Measurements from ENCODE around the gene OR52J3.
"Not testable (repeated sequence)": the region's sequence is repeated elsewhere in the genome, so short reads cannot be mapped to it uniquely, and the experiment has no call there.

Gene OR52J3

DNA sequence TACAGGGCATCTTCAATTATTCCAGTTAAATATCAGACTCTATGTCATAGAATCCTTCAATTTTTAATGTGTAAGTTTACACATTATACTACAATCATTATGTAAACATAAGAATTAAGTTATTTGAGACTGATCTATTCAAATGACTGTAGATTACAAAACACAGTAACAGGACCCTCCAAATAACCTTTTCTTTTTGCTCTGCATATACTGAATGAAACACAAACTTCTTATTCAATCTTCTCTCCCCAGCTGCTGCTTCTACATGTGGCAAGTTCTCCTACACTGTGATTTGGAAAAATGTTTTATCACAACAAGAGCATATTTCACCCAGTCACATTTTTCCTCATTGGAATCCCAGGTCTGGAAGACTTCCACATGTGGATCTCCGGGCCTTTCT, at the start of gene OR52J3:
Gene OR52J3, plus strand, starts transcription at position 301 of the 400 bp plus-strand sequence. Its CDS starts 0 bp downstream, at position 301.
- DNase-seq: no peak

DNA sequence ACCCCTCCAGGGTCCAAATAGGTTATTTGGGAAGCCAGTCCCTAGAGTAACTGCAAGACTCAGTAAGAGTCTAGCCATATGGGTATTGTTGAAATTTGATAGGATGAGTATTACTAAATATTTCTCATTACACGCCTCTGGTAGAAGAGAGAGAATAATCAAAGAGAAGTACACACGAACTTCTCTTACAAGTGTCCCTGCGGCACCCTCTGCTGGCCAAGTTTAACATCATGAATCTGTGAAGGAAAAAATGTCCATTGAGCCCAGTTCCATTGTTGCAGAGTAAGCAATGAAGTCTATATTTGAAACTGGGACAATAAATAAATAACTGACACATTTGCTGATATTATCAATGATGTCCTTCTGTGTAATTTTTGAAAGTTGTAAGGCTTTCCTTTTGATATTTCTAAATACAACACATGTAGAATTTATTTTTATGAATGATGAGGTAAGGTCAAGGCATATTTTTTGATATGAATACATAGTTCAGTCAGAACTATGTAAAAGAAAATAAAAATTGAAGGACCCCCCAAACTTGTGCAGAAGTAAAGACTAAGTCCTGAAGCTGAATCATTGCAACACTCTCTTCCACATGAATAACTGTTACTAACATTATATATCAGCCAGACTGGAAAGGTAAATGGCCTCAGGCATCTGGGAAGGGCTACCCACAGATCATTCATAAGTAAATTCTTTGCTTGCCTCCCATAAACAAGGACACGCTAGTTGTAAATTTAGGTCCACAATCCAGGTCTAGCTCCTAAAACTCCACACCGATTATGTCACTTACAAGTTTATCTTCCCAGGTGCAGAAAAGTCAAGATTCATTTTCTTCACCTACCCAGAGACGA, 41.7 kb upstream of the OR52J3 start:
- DNase-seq: no peak

DNA sequence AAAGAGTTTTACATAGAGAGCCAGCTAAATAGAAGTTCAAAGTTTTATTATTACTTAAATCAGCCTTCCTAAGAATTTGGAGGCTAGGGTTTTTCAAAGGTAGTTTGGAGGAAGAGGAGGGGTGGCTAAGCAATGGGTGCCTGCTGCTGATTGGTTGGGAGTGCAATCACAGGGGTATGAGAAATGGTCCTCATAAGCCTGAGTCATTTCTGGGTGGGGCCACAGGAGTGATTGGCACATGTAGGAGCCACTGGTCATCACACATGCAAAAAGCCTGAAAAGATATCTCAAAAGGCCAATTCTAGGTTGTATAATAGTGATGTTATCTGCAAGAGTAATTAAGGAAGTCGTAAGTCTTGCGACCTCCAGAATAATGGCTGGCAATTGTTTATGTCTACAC, 38.8 kb upstream of the OR52J3 start:
- no peak for DNase-seq

DNA sequence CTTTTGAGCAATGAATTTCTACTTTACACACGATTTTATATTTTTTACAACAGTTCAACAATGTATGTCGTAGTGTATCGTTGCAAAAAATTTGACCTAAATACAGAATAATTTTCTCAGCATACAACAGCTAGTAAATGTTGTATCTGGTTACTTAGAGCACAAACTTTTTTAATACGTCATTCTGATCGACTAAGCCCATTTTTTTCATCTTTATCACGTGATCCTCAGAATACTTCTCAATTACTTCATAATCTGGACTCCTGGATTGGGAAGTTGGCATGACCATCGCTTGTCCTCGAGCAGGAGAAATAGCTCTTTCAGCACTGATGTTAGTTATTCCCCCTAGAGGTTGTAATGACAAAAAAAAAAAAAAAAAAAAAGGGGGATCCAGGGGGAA, 35.1 kb upstream of the OR52J3 start:
- no peak for DNase-seq

DNA sequence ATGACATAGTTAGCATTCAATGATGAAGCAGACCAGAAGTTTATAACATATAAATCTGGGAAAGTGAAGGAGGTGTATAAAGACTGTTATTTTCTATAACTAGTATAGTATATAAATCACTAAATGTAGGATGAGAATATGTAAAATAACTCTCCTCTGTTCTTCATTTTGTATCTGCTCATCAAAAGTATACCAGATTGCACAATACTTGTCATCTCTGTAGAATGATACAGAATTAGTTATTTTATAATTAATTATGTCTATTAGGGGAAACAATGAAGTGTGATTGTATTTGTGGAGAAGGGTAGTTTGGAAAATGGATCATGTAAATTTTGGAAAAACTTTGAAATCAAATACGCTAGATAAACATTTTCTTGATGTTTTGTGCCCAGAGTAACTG, 33.3 kb upstream of the OR52J3 start:
- no peak for DNase-seq

DNA sequence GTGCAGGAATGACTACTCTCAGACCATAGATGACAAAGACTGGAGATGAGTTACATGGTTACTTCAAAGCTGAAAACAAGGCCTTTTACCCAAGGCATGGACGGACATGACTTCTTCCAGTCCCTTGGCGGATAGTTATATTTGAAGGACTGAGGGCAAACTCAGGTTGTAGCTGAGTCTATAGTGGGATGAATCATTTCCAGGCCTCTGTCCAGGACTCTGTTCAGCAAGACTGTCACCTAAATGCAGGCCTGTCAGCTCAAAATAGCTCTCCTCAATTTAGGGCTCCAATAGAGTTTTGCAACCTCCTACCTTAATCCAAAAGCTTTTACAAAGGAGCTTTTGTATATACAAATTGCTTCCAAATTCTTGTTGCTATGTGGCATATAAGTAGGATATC, 24.3 kb upstream of the OR52J3 start:
- no peak for DNase-seq

DNA sequence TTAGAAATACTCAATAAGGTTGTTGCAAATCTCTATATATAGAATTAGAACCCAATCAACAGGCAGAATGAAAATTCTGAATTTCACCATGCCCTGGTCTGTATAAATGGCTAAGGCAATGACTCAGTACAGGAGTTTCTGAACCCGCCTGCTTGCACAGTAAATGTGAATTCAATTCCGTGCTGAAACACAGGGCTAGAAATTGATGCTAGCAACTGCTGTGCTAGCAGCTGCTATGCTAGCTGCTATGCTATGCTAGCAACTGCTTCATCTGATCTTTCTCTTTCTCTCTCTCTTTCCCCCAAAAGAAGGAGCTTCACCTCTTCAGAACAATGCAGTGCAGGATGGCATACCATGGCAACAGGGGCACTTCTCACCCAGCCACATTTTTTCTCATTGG, 9.7 kb upstream of the OR52J3 start:
- DNase-seq: no peak

DNA sequence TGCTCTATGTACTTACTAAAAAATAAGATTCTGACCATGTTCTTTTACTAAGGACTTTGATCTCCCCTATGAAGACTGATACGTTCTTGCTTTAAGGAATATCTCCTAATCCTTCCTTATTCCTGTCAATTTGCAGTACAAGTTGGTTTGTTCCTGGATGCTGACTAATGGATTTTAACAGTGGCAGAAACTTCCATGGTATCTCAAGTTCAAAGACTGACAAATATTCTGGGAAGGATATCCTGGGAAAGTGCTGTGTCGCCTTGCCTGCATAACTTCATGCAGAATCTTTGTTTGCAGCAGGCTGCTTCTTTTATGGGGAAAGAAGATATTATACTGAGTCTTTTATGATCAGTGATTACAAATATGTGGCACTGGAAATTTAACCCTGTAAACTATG, 8.4 kb upstream of the OR52J3 start:
- DNase-seq: no peak

DNA sequence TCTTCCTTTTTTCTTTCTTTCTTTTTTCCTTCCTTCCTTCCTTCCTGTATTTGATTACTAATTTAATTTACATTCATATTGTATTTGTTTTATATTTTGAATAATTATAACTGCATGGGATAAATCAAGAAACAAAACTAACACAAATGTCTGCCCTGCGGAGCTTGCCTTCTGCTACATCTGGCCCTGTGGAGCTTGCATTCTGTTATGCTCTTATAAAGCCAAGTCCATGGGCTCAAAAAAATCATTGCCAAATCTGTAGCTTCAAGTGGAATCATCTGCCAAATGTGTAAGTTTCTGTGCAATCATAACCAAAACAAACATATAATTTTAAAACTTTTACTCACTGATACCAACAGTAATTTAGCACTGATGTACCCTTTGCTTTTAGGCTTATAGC, 8.0 kb upstream of the OR52J3 start:
- no peak for DNase-seq

DNA sequence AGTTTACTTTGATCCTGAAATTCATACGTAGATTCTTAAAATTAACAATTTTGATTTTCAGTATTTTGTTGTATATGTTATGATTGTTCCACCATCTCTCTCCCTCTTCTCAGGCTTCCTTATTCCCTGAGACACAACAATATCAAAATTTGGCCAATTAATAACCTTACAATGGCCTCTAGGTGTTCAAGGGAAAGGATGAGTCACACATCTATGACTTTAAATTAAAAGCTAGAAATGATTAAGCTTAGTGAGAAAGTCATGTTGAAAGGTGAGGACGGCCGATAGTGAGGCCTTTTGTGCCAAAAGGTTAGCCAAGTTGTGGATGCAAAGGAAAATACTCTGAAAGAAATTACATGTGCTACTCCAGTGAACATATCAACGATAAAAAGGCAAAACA, 5.5 kb upstream of the OR52J3 start:
- DNase-seq: no peak

DNA sequence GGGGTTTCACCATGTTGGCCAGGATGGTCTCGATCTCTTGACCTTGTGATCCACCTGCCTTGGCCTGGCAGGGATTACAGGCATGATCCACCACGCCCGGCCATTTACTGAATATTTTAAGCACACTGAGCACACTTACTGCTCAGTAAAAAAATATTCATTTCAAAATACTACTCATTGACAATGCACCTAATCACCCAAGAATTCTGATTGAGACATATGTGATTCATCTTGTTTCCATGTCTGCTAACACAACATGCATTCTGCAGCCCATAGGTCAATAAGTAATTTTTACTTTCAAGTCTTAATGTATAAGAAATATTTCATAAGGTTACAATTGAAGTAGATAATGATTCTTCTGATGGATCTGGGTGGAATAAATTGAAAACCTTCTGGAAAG, 4.2 kb upstream of the OR52J3 start:
- no peak for DNase-seq

DNA sequence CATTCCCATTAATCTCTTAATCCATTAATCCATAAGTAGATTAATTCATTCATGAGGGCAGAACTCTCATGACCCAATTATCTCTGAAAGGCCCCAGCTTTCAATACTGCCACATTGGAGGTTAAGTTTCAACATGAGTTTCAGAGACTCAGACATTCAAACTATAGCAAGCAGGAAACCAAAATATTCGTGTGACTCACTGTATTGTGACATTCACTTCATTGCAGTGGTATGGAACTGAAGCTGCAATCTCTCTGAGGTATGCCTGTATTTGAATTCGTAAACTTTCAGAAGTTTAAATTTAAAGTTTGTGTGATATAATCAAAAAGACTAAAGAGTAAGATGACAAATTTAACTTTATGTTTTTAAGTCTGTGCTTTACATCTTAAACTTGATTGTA, 2.9 kb upstream of the OR52J3 start:
- no peak for DNase-seq

DNA sequence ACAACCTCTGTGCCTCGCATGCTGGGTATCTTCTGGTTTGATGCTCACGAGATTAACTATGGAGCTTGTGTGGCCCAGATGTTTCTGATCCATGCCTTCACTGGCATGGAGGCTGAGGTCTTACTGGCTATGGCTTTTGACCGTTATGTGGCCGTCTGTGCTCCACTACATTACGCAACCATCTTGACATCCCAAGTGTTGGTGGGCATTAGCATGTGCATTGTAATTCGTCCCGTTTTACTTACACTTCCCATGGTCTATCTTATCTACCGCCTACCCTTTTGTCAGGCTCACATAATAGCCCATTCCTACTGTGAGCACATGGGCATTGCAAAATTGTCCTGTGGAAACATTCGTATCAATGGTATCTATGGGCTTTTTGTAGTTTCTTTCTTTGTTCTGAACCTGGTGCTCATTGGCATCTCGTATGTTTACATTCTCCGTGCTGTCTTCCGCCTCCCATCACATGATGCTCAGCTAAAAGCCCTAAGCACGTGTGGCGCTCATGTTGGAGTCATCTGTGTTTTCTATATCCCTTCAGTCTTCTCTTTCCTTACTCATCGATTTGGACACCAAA, 516 bp downstream of the OR52J3 start:
- DNase-seq: no peak

DNA sequence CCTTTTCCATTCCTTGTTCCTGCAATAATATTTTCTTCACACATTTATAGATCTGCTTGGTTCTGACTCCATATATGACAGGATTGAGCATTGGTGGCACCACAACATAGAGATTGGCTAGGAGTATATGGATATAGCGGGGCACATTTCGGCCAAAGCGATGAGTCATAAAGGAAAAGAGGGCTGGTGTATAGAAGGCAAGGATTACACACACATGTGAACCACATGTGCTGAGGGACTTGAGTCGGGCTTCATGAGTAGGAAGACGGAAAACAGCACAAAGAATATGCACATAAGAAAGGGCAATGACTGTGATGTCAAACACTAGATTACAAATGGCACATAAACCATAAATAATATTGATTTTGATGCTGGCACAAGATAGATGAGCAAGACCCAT, 12.4 kb downstream of the OR52J3 start:
- not testable (repeated sequence) for DNase-seq

DNA sequence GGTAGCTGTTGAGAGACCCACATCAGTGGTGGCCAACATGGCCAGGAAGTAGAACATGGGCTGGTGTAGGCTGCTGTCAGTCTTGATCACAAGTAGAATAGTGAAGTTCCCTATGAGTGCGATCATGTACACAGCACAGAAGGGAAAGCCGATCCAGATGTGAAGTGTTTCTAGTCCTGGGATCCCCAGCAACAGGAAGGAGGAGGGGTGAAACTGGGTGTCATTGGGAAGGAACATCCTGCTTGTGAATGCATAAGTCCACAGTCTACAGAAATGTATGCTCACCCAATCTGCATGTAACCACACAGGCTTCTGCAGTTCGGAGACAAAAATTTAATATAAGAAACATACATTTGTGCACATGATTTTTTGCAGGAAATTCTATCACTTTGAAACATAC, 13.1 kb downstream of the OR52J3 start, which contains the start of gene OR52E2:
Gene OR52E2, minus strand, starts transcription at position 237 of the 400 bp plus-strand sequence. Its CDS starts 0 bp downstream, at position 237.
- no peak for DNase-seq

DNA sequence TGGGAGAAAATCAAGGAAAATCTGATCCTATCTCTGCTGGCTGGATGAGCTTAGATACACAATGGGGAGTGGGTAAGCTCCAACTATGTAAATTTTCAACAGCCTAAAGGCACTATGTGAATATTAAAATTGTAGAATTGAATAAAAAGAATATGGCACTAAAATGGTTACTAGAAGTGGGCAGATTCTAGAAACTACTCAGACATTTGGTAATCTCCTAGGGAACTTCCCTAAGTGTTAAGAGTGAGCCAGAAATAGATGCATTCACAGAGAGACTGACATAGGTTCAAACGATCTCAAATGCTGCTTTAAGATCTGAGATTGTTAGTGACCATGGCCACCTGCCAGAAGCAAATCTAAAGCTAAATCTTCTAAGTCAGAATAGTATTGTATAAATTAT, 18.7 kb downstream of the OR52J3 start:
- no peak for DNase-seq

DNA sequence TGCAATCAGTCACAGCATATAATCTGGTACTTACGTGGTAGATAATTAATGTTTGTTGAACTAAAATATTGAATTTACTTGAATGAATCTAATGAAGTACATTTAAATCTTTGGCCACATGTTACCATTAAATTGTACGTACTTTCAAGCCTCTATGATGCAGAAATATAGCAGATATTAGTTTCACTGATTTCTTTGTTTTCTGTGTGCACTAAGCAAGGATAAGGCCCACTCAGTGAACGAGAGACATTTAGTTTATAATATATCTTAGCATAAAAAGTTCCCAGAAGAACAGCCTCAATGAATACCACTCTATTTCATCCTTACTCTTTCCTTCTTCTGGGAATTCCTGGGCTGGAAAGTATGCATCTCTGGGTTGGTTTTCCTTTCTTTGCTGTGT, 22.9 kb downstream of the OR52J3 start, which contains the start of gene OR52E1:
Gene OR52E1, plus strand, starts transcription at position 301 of the 400 bp plus-strand sequence.
- DNase-seq: no peak

DNA sequence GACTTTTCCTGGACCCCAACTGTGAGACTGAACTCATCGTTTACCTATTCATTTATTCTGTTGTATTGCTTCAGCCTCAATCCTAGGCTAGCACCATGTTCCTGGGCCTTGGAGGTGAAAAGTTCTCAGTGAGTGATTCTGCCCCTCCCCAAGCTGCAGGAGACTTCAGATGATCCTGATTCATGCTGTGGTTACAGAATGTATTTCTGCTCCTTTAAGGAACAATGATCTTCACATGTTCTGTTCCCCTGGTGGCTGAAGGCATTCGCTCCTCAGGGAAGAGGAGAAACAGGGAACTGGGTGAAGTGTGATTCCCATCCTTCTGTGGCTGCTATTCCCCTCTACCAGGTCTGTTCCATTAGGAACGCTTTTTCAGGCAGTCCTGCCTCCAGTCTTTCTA, 25.5 kb downstream of the OR52J3 start:
- no peak for DNase-seq

DNA sequence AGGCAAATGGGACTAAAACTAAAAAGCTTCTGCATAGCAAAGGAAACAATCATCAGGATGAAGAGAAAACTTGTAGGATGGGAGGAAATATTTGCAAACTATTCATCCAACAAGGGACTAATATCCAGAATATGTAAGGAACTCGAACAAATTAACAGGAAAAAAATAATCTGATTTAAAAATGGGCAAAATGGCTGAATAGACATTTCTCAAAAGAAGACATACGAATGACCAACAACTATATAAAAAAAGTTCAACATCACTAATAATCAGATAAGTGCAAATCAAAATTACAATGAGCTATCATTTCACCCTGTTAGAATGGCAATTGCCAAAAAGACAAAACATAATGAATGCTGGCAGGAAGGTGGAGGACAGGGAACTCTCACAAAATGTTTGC, 35.1 kb downstream of the OR52J3 start:
- no peak for DNase-seq

DNA sequence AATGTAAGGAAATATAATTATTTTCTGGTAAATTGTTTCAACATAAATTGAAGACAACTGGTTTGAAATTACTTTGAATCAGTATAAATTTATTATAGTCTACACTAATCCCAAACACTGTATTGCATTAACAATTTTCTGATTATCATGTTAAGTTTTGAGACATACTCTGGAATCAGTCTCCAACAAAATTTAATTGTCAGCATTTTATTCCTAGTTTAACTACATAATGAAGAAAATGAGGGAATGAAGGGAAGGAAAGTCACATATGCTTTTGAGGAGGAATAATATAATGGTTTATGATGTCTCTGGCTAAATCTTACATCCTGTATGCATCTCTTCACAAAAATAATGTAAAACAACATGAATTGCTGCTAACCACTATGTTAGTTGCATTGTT, 37.3 kb downstream of the OR52J3 start:
- no peak for DNase-seq

DNA sequence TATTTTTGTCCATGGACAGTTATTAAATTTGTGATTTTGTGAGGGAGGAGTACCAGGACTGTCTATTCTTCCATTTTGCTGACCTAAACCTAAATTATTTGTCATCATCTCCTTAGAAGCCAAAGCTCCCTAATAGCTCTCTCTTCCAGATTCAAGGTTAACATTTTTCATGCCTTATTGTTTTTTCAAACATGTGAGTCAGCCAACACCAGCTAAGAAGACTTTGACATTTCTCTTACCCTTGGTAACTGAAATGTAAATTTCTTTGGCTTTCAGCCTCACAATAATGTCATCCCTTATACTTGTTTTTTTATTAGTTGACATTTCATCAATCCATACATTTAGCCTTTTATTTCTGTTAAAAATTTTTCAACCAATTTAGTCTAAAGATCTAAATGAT, 42.2 kb downstream of the OR52J3 start:
- DNase-seq: no peak

DNA sequence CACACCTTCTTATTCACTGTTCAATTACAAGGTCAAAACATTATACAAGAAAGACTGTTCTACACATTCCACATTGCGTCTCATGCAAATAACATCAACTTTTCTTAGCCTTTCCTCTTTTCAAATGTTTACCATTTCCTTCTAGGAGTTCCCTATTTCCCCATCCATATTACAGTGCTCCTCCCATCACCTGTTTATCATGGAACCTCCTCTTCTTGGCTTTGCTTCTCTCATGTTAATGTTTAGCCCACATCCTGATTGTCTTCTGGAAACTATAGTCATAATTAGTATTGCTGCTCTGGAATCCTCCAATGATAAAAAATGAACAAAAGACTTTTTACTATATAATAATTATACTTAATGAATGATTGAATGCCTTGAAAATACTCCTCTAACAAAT, 44.3 kb downstream of the OR52J3 start:
- no peak for DNase-seq

DNA sequence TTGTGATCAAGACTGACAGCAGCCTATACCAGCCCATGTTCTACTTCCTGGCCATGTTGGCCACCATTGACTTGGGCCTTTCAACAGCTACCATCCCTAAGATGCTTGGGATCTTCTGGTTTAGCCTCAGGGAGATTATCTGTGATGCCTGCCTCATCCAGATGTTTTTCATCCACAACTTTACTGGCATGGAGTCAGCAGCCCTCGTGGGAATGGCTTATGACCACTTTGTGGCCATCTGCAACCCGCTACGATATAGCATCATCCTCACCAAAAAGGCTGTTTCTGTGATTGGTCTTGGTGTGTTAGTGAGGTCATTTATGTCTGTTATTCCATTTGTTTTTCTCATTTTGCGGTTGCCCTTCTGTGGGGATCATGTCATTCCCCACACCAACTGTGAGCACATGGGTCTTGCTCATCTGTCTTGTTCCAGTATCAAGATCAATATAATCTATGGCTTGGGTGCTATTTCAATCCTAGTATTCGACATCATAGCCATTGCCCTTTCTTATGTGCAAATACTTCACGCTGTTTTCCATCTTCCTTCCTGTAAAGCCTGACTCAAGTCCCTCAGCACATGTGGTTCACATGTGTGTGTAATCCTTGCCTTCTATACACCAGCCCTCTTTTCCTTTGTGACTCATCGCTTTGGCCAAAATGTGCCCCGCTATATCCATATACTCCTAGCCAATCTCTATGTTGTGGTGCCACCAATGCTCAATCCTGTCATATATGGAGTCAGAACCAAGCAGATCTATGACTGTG, 46.7 kb downstream of the OR52J3 start:
- no peak for DNase-seq

DNA sequence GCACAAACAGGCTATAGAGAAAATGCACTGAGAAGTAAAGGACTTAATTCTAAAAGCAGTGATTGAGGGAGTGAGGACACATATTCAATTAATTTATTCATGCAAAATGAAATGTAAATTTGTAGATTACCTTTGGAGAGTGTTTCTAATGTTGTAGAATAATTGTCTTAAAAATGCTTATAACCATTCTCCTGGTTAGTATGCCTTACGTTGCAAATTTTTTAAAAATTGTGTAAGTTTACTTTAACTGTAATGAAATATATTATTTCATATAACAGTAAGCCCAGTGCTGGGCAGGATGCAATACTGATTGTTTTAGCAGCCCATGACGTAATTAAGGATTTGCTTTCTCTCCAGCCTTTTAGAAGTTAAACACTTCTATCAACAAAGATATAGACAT, 49.7 kb downstream of the OR52J3 start:
- DNase-seq: no peak
